ENCODE measurements around the gene CFAP410.

CFAP410 gene

DNA sequence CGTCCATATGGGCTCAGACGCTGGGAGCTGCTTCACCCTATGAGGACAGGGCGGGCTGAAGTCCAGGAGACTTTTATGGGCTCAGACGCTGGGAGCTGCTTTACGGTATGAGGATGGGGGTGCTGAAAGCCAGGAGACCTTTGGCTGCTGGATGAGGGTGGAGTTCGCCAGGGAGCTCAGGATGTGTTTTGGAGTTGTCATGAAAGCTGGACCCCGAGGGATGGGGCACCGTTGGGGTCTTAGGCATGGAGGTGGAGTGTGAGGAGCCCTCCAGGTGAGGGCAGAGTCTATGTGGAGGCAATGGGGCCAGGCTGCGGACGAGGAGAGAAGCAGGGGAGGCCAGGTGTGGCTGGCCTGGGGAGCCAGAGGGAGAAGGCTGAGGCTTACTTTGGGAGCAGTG is 41.7 kb upstream of the CFAP410 start:
- Mint-ChIP-seq H3K27ac (no peak overlapping the region), H3K36me3 (ENCODE audit: low read depth) (no peaks in the 10 kb centered on the region), H3K4me1 (no peaks in the 10 kb centered on the region), H3K4me3 (no peak overlapping the region), H3K9me3 (peaks cover 22% of the 10 kb centered on the region), H3K27me3 (ENCODE audit: low read depth) (peaks cover 25% of the 10 kb centered on the region)
- TF ChIP-seq, protein P1, sequence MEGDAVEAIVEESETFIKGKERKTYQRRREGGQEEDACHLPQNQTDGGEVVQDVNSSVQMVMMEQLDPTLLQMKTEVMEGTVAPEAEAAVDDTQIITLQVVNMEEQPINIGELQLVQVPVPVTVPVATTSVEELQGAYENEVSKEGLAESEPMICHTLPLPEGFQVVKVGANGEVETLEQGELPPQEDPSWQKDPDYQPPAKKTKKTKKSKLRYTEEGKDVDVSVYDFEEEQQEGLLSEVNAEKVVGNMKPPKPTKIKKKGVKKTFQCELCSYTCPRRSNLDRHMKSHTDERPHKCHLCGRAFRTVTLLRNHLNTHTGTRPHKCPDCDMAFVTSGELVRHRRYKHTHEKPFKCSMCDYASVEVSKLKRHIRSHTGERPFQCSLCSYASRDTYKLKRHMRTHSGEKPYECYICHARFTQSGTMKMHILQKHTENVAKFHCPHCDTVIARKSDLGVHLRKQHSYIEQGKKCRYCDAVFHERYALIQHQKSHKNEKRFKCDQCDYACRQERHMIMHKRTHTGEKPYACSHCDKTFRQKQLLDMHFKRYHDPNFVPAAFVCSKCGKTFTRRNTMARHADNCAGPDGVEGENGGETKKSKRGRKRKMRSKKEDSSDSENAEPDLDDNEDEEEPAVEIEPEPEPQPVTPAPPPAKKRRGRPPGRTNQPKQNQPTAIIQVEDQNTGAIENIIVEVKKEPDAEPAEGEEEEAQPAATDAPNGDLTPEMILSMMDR (IDR thresholded peaks at IDR 0.05; ENCODE audit: unreplicated experiment in 3 of 3): no peak

DNA sequence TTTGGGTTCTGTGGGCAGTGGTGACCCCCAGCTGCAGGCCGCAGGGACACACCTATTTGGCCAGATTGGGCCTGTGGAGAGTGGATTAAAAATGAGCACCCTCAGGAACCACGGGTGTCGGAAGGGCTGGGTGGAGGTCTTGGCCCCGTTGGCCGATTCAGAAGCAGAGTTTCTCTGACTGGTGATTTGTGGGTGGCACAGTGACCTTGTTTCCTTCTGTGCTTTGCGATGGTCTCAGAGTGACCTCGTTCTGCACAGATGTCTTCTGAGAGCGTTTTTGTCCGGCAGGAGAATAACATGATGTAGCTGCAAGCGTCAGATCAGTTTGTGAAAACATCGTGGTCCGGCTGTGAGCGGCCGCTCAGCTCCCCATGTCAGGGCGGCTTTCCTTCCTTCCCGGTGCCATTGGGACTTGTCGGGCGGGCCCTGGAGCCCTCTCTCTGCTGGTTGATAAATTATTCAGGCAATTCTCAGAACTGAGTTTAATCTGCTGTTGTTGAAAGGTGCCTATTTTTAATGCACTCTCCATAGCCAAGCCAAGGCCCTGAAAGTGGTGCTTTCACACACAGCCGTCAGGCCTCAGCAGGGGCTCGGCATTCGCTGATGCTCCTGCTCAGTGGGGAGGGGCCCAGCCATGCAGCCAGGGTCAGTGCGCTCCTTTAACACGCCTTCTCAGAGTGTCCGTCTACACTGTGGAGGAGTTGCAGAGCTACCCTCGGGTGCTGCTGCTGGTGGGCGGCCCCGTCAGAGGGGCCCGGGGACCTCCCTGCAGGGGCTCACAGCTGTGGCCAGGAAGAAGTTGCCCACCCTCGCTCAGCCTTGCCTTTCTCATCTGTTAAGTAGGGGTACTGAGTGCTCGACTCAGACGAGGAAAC is 41.0 kb upstream of the CFAP410 start:
- no peaks in the 10 kb centered on the region for H3K4me1 Mint-ChIP-seq
- peaks cover 21% of the 10 kb centered on the region for H3K9me3 Mint-ChIP-seq
- H3K27me3 Mint-ChIP-seq (ENCODE audit: low read depth): peaks cover 27% of the 10 kb centered on the region
- TF ChIP-seq, protein P1 (IDR thresholded peaks at IDR 0.05; ENCODE audit: unreplicated experiment in 3 of 3): no peak
- H3K36me3 Mint-ChIP-seq (ENCODE audit: low read depth): no peaks in the 10 kb centered on the region
- H3K27ac Mint-ChIP-seq: no peak overlapping the region
- H3K4me3 Mint-ChIP-seq: no peak overlapping the region

DNA sequence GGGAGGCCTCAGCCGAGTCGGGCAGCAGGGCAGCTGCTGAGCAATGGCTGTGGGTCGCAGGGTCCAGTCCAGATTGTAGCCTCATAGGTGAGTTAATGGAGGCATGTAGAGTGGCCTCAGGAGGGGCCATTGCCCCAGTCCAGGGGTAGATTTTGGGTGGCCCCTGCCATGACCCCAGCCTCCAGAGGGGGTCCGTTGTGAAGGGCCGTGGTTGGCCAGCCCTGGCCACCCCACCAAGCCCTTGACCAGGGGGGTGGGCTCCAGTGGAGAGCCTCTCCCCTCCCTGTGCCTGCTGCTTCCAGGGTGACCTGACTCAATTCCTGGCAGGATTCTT is 40.3 kb upstream of the CFAP410 start:
- Mint-ChIP-seq H3K27me3 (ENCODE audit: low read depth) (peaks cover 30% of the 10 kb centered on the region), H3K36me3 (ENCODE audit: low read depth) (no peaks in the 10 kb centered on the region), H3K9me3 (peaks cover 20% of the 10 kb centered on the region), H3K4me1 (no peaks in the 10 kb centered on the region), H3K27ac (no peak overlapping the region), H3K4me3 (no peak overlapping the region)
- TF ChIP-seq, protein P1 (IDR thresholded peaks at IDR 0.05; ENCODE audit: unreplicated experiment in 3 of 3): no peak

DNA sequence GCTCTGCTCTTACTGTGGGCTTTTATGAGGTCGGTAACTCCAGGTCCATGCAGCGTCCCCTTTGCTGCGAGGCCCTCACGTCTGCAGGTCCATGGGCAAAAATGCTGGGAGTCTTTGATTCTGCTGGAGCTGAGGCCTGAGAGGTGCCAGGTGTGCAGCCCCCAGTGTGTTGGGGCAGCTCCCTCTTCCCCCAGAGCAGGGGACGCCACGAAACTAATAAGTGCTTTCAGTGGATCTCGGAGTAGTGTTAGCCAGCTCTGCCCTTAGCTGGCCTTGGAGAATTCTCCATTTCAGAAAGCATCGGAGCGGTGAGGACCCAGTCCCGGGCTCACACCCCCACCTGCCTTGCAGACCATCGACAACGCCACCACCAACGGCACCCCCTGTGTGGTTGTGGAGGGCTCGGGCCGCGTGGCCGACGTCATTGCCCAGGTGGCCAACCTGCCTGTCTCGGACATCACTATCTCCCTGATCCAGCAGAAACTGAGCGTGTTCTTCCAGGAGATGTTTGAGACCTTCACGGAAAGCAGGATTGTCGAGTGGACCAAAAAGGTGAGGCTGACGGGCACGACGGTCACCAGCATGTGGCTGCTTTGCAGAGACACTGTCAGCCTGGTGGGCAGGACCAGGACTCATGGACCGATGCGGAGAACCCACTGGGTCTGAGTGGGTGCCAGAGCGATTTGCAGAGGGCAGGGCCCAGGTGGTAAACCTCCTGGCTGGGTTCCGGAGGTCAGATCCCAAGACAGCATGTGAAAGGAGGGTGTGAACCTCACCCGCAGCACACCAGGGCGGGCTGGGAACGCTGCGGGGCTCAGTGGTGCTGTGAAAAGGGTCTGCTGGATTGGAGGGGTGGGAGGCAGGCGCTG is 39.7 kb upstream of the CFAP410 start:
- H3K9me3 Mint-ChIP-seq: peaks cover 19% of the 10 kb centered on the region
- H3K36me3 Mint-ChIP-seq (ENCODE audit: low read depth): no peaks in the 10 kb centered on the region
- no peak overlapping the region for H3K27ac Mint-ChIP-seq
- peaks cover 35% of the 10 kb centered on the region for H3K27me3 Mint-ChIP-seq (ENCODE audit: low read depth)
- H3K4me3 Mint-ChIP-seq: no peak overlapping the region
- TF ChIP-seq, protein P1 (IDR thresholded peaks at IDR 0.05; ENCODE audit: unreplicated experiment in 3 of 3): no peak
- no peaks in the 10 kb centered on the region for H3K4me1 Mint-ChIP-seq

DNA sequence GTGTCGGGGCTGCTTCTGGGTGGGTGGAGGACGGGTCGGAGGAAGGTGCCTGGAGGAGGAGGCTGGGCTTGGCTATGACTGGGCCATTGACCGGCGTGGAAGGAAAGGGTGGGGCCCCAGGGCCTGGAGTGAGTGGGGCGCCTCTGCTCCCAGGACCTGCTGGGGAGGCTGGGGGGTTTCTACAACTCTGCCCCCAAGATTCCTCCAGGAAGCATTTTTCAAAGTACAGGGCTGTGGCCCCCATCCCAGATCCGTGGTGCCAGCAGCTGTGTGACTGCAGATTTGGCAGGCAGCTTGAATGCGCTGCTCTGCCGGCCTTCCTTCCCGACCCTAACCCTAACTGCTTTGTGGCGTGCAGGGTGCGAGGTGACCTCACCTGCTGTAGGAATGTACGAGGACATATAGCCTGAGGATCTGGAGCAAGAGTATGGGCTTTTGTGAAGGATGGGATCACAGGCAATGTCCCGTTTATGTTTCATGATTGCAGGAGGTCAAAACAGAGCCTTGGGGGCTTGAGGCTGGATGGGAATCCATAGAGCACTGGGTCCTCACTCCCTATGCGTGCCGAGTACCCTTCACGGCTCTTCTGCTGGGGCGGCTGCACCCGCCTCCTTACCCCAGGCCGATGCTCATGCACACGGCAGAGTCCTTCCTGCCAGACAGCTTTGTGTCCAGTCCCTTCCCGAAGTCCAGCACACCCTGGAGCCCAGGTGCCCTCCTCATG is 38.9 kb upstream of the CFAP410 start:
- peaks cover 15% of the 10 kb centered on the region for H3K9me3 Mint-ChIP-seq
- H3K4me1 Mint-ChIP-seq: no peaks in the 10 kb centered on the region
- H3K27ac Mint-ChIP-seq: no peak overlapping the region
- TF ChIP-seq, protein P1 (IDR thresholded peaks at IDR 0.05; ENCODE audit: unreplicated experiment in 3 of 3): no peak
- H3K4me3 Mint-ChIP-seq: no peak overlapping the region
- no peaks in the 10 kb centered on the region for H3K36me3 Mint-ChIP-seq (ENCODE audit: low read depth)
- peaks cover 36% of the 10 kb centered on the region for H3K27me3 Mint-ChIP-seq (ENCODE audit: low read depth)
